PC-3 (cell line): Measurements from ENCODE around the gene SUB1.

ENCODE experiments used
- CTCF ChIP-seq: fragments of 300-600 bp; sonication (generic); conservative IDR thresholded peaks from 2 replicates; pipeline ENCODE4 v1.5.1; 2017; ENCODE audit warnings: antibody characterized with exemption, low read depth, mild to moderate bottlenecking, low read length
- EZH2phosphoT487 ChIP-seq: fragments of 300-600 bp; sonication (generic); IDR thresholded peaks from 2 replicates; pipeline ENCODE4 v1.6.1; 2018; ENCODE audit warnings: mild to moderate bottlenecking, antibody characterized with exemption, low read length, borderline replicate concordance

GRCh38 chr5:32595118-32595517 lies 9.8 kb downstream of the SUB1 start:
- no peak for TF ChIP-seq CTCF
- TF ChIP-seq EZH2phosphoT487: no peak
